ENCODE data around the gene CHMP6.

The CHMP6 gene

GRCh38 chr17:81000631-81001357 lies 9.2 kb downstream of the CHMP6 start:
- Histone ChIP-seq H3K27me3 (ENCODE audit: control insufficient read depth, insufficient read depth, low read length) (peaks cover 17% of the 10 kb centered on the region), H3K4me1 (ENCODE audit: control insufficient read depth, insufficient read depth, low read length) (no peaks in the 10 kb centered on the region), H3K36me3 (ENCODE audit: control insufficient read depth, insufficient read depth, low read length) (peaks cover 26% of the 10 kb centered on the region), H3K4me3 (ENCODE audit: low read depth, low read length) (no peak overlapping the region), H3K9me3 (ENCODE audit: control insufficient read depth, insufficient read depth, low read length) (no peaks in the 10 kb centered on the region), H3K9ac (ENCODE audit: low read depth, low read length) (no peak overlapping the region)

GRCh38 chr17:81002013-81002384 lies 10.4 kb downstream of the CHMP6 start:
- H3K27me3 ChIP-seq (ENCODE audit: control insufficient read depth, insufficient read depth, low read length), result peaks cover 23% of the 10 kb centered on the region
- no peaks in the 10 kb centered on the region for H3K9me3 ChIP-seq (ENCODE audit: control insufficient read depth, insufficient read depth, low read length)
- H3K9ac ChIP-seq (ENCODE audit: low read depth, low read length), result no peak overlapping the region
- no peak overlapping the region for H3K4me3 ChIP-seq (ENCODE audit: low read depth, low read length)
- H3K4me1 ChIP-seq (ENCODE audit: control insufficient read depth, insufficient read depth, low read length), result no peaks in the 10 kb centered on the region
- H3K36me3 ChIP-seq (ENCODE audit: control insufficient read depth, insufficient read depth, low read length), result peaks cover 22% of the 10 kb centered on the region

GRCh38 chr17:81002409-81003361 lies 11.0 kb downstream of the CHMP6 start:
- Histone ChIP-seq H3K4me1 (ENCODE audit: control insufficient read depth, insufficient read depth, low read length) (no peaks in the 10 kb centered on the region), H3K9ac (ENCODE audit: low read depth, low read length) (no peak overlapping the region), H3K4me3 (ENCODE audit: low read depth, low read length) (no peak overlapping the region), H3K9me3 (ENCODE audit: control insufficient read depth, insufficient read depth, low read length) (no peaks in the 10 kb centered on the region), H3K36me3 (ENCODE audit: control insufficient read depth, insufficient read depth, low read length) (peaks cover 20% of the 10 kb centered on the region), H3K27me3 (ENCODE audit: control insufficient read depth, insufficient read depth, low read length) (peaks cover 23% of the 10 kb centered on the region)

GRCh38 chr17:81003711-81004475 lies 12.3 kb downstream of the CHMP6 start:
- Histone ChIP-seq H3K9me3 (ENCODE audit: control insufficient read depth, insufficient read depth, low read length) (no peaks in the 10 kb centered on the region), H3K4me1 (ENCODE audit: control insufficient read depth, insufficient read depth, low read length) (no peaks in the 10 kb centered on the region), H3K9ac (ENCODE audit: low read depth, low read length) (no peak overlapping the region), H3K4me3 (ENCODE audit: low read depth, low read length) (peak overlapping the region; percentile 35), H3K36me3 (ENCODE audit: control insufficient read depth, insufficient read depth, low read length) (peaks cover 9% of the 10 kb centered on the region), H3K27me3 (ENCODE audit: control insufficient read depth, insufficient read depth, low read length) (peaks cover 23% of the 10 kb centered on the region)

- Histone ChIP-seq H3K27me3 (ENCODE audit: control insufficient read depth, insufficient read depth, low read length) (peaks cover 23% of the 10 kb centered on the region), H3K4me3 (ENCODE audit: low read depth, low read length) (no peak overlapping the region), H3K9me3 (ENCODE audit: control insufficient read depth, insufficient read depth, low read length) (no peaks in the 10 kb centered on the region), H3K9ac (ENCODE audit: low read depth, low read length) (no peak overlapping the region), H3K4me1 (ENCODE audit: control insufficient read depth, insufficient read depth, low read length) (no peaks in the 10 kb centered on the region), H3K36me3 (ENCODE audit: control insufficient read depth, insufficient read depth, low read length) (no peaks in the 10 kb centered on the region)
Observed at GRCh38 chr17:81006891-81007290, 15.2 kb downstream of the CHMP6 start.

GRCh38 chr17:81008140-81008539 lies 16.5 kb downstream of the CHMP6 start:
- H3K4me1 ChIP-seq (ENCODE audit: control insufficient read depth, insufficient read depth, low read length), result no peaks in the 10 kb centered on the region
- no peaks in the 10 kb centered on the region for H3K9me3 ChIP-seq (ENCODE audit: control insufficient read depth, insufficient read depth, low read length)
- peaks cover 16% of the 10 kb centered on the region for H3K27me3 ChIP-seq (ENCODE audit: control insufficient read depth, insufficient read depth, low read length)
- H3K36me3 ChIP-seq (ENCODE audit: control insufficient read depth, insufficient read depth, low read length), result no peaks in the 10 kb centered on the region
- H3K9ac ChIP-seq (ENCODE audit: low read depth, low read length), result no peak overlapping the region
- no peak overlapping the region for H3K4me3 ChIP-seq (ENCODE audit: low read depth, low read length)

GRCh38 chr17:81009136-81009535 lies 17.5 kb downstream of the CHMP6 start:
- Histone ChIP-seq H3K9ac (ENCODE audit: low read depth, low read length) (no peak overlapping the region), H3K27me3 (ENCODE audit: control insufficient read depth, insufficient read depth, low read length) (peaks cover 16% of the 10 kb centered on the region), H3K9me3 (ENCODE audit: control insufficient read depth, insufficient read depth, low read length) (no peaks in the 10 kb centered on the region), H3K4me3 (ENCODE audit: low read depth, low read length) (no peak overlapping the region), H3K4me1 (ENCODE audit: control insufficient read depth, insufficient read depth, low read length) (no peaks in the 10 kb centered on the region), H3K36me3 (ENCODE audit: control insufficient read depth, insufficient read depth, low read length) (no peaks in the 10 kb centered on the region)

- peaks cover 5% of the 10 kb centered on the region for H3K27me3 ChIP-seq (ENCODE audit: control insufficient read depth, insufficient read depth, low read length)
- no peaks in the 10 kb centered on the region for H3K9me3 ChIP-seq (ENCODE audit: control insufficient read depth, insufficient read depth, low read length)
- H3K4me3 ChIP-seq (ENCODE audit: low read depth, low read length), result no peak overlapping the region
- H3K36me3 ChIP-seq (ENCODE audit: control insufficient read depth, insufficient read depth, low read length), result no peaks in the 10 kb centered on the region
- no peaks in the 10 kb centered on the region for H3K4me1 ChIP-seq (ENCODE audit: control insufficient read depth, insufficient read depth, low read length)
- H3K9ac ChIP-seq (ENCODE audit: low read depth, low read length), result no peak overlapping the region
Observed at GRCh38 chr17:81010935-81011334, 19.3 kb downstream of the CHMP6 start.

GRCh38 chr17:81011951-81012350 lies 20.3 kb downstream of the CHMP6 start:
- no peaks in the 10 kb centered on the region for H3K27me3 ChIP-seq (ENCODE audit: control insufficient read depth, insufficient read depth, low read length)
- H3K4me1 ChIP-seq (ENCODE audit: control insufficient read depth, insufficient read depth, low read length), result no peaks in the 10 kb centered on the region
- no peaks in the 10 kb centered on the region for H3K9me3 ChIP-seq (ENCODE audit: control insufficient read depth, insufficient read depth, low read length)
- no peaks in the 10 kb centered on the region for H3K36me3 ChIP-seq (ENCODE audit: control insufficient read depth, insufficient read depth, low read length)
- H3K4me3 ChIP-seq (ENCODE audit: low read depth, low read length), result no peak overlapping the region
- H3K9ac ChIP-seq (ENCODE audit: low read depth, low read length), result no peak overlapping the region

- H3K9me3 ChIP-seq (ENCODE audit: control insufficient read depth, insufficient read depth, low read length), result no peaks in the 10 kb centered on the region
- no peak overlapping the region for H3K9ac ChIP-seq (ENCODE audit: low read depth, low read length)
- H3K4me3 ChIP-seq (ENCODE audit: low read depth, low read length), result no peak overlapping the region
- H3K27me3 ChIP-seq (ENCODE audit: control insufficient read depth, insufficient read depth, low read length), result no peaks in the 10 kb centered on the region
- H3K36me3 ChIP-seq (ENCODE audit: control insufficient read depth, insufficient read depth, low read length), result no peaks in the 10 kb centered on the region
- no peaks in the 10 kb centered on the region for H3K4me1 ChIP-seq (ENCODE audit: control insufficient read depth, insufficient read depth, low read length)
Observed at GRCh38 chr17:81012574-81013447, 21.2 kb downstream of the CHMP6 start.

GRCh38 chr17:81013642-81014041 lies 22.0 kb downstream of the CHMP6 start:
- Histone ChIP-seq H3K27me3 (ENCODE audit: control insufficient read depth, insufficient read depth, low read length) (no peaks in the 10 kb centered on the region), H3K36me3 (ENCODE audit: control insufficient read depth, insufficient read depth, low read length) (no peaks in the 10 kb centered on the region), H3K4me1 (ENCODE audit: control insufficient read depth, insufficient read depth, low read length) (no peaks in the 10 kb centered on the region), H3K9me3 (ENCODE audit: control insufficient read depth, insufficient read depth, low read length) (no peaks in the 10 kb centered on the region), H3K9ac (ENCODE audit: low read depth, low read length) (no peak overlapping the region), H3K4me3 (ENCODE audit: low read depth, low read length) (no peak overlapping the region)
